Measurements from ENCODE around the gene NRXN3.
"Not testable (repeated sequence)": the region's sequence is repeated elsewhere in the genome, so short reads cannot be mapped to it uniquely, and the experiment has no call there.

Gene NRXN3

GRCh38 chr14:79096811-79097210, 926.6 kb downstream of the NRXN3 start:
- no peak for DNase-seq

- DNase-seq, result no peak
These were observed 928.2 kb downstream of the NRXN3 start for GRCh38 chr14:79098324-79098723.

- no peak for DNase-seq
These were observed 930.4 kb downstream of the NRXN3 start for GRCh38 chr14:79100578-79100977.

GRCh38 chr14:79101388-79101787, 931.2 kb downstream of the NRXN3 start:
- no peak for DNase-seq

GRCh38 chr14:79103764-79104163, 933.6 kb downstream of the NRXN3 start:
- DNase-seq, result no peak

- DNase-seq, result not testable (repeated sequence)
These were observed 940.4 kb downstream of the NRXN3 start for GRCh38 chr14:79110564-79110963.

GRCh38 chr14:79111987-79112501, 941.9 kb downstream of the NRXN3 start:
- DNase-seq, result no peak

- no peak for DNase-seq
These were observed 947.4 kb downstream of the NRXN3 start for GRCh38 chr14:79117561-79117960.

- DNase-seq, result no peak
These were observed 948.1 kb downstream of the NRXN3 start for GRCh38 chr14:79118291-79118690.

GRCh38 chr14:79134361-79134760, 964.2 kb downstream of the NRXN3 start:
- no peak for DNase-seq

GRCh38 chr14:79136071-79137044, 966.2 kb downstream of the NRXN3 start:
- no peak for DNase-seq

GRCh38 chr14:79137045-79137430, 966.9 kb downstream of the NRXN3 start:
- DNase-seq, result no peak

- DNase-seq, result no peak
These were observed 967.7 kb downstream of the NRXN3 start for GRCh38 chr14:79137836-79138235.

GRCh38 chr14:79144896-79145295, 974.7 kb downstream of the NRXN3 start:
- no peak for DNase-seq

GRCh38 chr14:79150226-79150625, 980.1 kb downstream of the NRXN3 start:
- DNase-seq, result no peak

- DNase-seq, result no peak
These were observed 987.2 kb downstream of the NRXN3 start for GRCh38 chr14:79157369-79157768.

GRCh38 chr14:79161571-79161970, 991.4 kb downstream of the NRXN3 start:
- no peak for DNase-seq

GRCh38 chr14:79162833-79163232, 992.7 kb downstream of the NRXN3 start:
- no peak for DNase-seq

GRCh38 chr14:79165471-79166090, 995.4 kb downstream of the NRXN3 start:
- DNase-seq, result no peak

GRCh38 chr14:79166171-79166570, 996.0 kb downstream of the NRXN3 start:
- no peak for DNase-seq

GRCh38 chr14:79167957-79168356, 997.8 kb downstream of the NRXN3 start:
- no peak for DNase-seq

- DNase-seq, result no peak
These were observed 1005.5 kb downstream of the NRXN3 start for GRCh38 chr14:79175671-79176070.

GRCh38 chr14:79177106-79177505, 1006.9 kb downstream of the NRXN3 start:
- no peak for DNase-seq

GRCh38 chr14:79178719-79179118, 1008.5 kb downstream of the NRXN3 start:
- no peak for DNase-seq

Measured in stimulated activated CD4-positive, alpha-beta T cell treated with anti-CD3 and anti-CD28 coated beads, Interleukin-4, amount 100 ng/mL, for 24 hours (primary cell).